GM18873 (cell line): ENCODE measurements around the gene PMAIP1.

Experiments
- ATAC-seq: cut with Tn5 transposase; IDR thresholded peaks from one replicate; pipeline ENCODE4 v1.9.1; 2021; ENCODE audit warnings: mild to moderate bottlenecking, moderate library complexity, moderate number of reproducible peaks; ENCODE audit not compliant: unreplicated experiment, low FRiP score

The PMAIP1 gene

GRCh38 chr18:59909289-59910036, 9.7 kb downstream of the PMAIP1 start:
- no peak for ATAC-seq

- no peak for ATAC-seq
Observed at GRCh38 chr18:59910967-59911366, 11.2 kb downstream of the PMAIP1 start.

GRCh38 chr18:59911600-59911999, 11.8 kb downstream of the PMAIP1 start:
- no peak for ATAC-seq

GRCh38 chr18:59912007-59912550, 12.3 kb downstream of the PMAIP1 start:
- no peak for ATAC-seq

- no peak for ATAC-seq
Observed at GRCh38 chr18:59915606-59916005, 15.8 kb downstream of the PMAIP1 start.

GRCh38 chr18:59916746-59917145, 16.9 kb downstream of the PMAIP1 start:
- no peak for ATAC-seq

- no peak for ATAC-seq
Observed at GRCh38 chr18:59917422-59917821, 17.6 kb downstream of the PMAIP1 start.

GRCh38 chr18:59918320-59918755, 18.5 kb downstream of the PMAIP1 start:
- ATAC-seq, result no peak

GRCh38 chr18:59918997-59919396, 19.2 kb downstream of the PMAIP1 start:
- no peak for ATAC-seq

- peak; percentile 32 for ATAC-seq
Observed at GRCh38 chr18:59921384-59921891, 21.6 kb downstream of the PMAIP1 start.

GRCh38 chr18:59923539-59924196, 23.9 kb downstream of the PMAIP1 start:
- ATAC-seq, result peak; percentile 33

GRCh38 chr18:59926131-59926530, 26.3 kb downstream of the PMAIP1 start:
- no peak for ATAC-seq

- ATAC-seq, result peak; percentile 85
Observed at GRCh38 chr18:59927246-59927825, 27.5 kb downstream of the PMAIP1 start.

GRCh38 chr18:59928201-59928600, 28.4 kb downstream of the PMAIP1 start:
- ATAC-seq, result no peak

GRCh38 chr18:59929621-59930295, 30.0 kb downstream of the PMAIP1 start:
- ATAC-seq, result no peak

GRCh38 chr18:59932401-59932800, 32.6 kb downstream of the PMAIP1 start:
- ATAC-seq, result no peak

- no peak for ATAC-seq
Observed at GRCh38 chr18:59938676-59939075, 38.9 kb downstream of the PMAIP1 start.

- ATAC-seq, result no peak
Observed at GRCh38 chr18:59939127-59939526, 39.3 kb downstream of the PMAIP1 start.

- no peak for ATAC-seq
Observed at GRCh38 chr18:59940068-59940467, 40.3 kb downstream of the PMAIP1 start.

GRCh38 chr18:59941331-59941730, 41.5 kb downstream of the PMAIP1 start:
- ATAC-seq, result no peak

GRCh38 chr18:59942601-59943000, 42.8 kb downstream of the PMAIP1 start:
- ATAC-seq, result no peak
